Raji (cell line): ENCODE data around the gene TUBG2.

ENCODE experiments used
- POLR2A ChIP-seq: IDR thresholded peaks from 2 replicates; pipeline ENCODE4 v1.6.1; 2011; ENCODE audit warnings: low read depth, low read length, control low read depth; ENCODE audit not compliant: insufficient read depth

Gene TUBG2

DNA sequence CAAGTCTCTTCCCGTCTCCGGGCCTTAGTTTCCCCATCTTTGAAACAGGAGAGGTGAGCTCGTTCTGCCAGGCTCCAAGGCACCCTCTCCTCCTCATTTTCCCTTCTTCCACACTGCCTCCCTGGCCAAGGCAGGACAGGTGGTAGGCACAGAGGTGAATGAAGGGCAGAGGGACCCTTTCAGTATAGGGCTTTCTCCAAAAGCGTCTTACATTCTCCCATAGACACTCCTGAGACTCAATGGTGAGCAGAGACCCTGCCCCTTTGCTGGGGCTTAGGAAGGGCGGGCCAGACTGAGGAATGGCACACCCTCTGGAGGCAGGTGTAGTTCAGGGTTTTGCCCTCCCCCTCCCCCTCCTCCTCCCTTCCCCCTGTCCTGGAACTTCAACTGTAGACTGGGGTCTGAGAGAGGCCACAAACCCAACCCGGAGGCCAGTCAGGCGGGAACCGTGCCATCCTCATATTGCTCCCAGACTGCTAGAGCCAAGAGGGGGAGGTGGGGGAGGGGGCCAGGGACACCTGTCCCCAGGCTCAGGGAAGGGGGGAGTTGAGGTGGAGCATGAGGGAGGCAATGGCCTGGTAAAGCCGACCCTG is 15.8 kb downstream of the TUBG2 start:
- TF ChIP-seq POLR2A: no peak

DNA sequence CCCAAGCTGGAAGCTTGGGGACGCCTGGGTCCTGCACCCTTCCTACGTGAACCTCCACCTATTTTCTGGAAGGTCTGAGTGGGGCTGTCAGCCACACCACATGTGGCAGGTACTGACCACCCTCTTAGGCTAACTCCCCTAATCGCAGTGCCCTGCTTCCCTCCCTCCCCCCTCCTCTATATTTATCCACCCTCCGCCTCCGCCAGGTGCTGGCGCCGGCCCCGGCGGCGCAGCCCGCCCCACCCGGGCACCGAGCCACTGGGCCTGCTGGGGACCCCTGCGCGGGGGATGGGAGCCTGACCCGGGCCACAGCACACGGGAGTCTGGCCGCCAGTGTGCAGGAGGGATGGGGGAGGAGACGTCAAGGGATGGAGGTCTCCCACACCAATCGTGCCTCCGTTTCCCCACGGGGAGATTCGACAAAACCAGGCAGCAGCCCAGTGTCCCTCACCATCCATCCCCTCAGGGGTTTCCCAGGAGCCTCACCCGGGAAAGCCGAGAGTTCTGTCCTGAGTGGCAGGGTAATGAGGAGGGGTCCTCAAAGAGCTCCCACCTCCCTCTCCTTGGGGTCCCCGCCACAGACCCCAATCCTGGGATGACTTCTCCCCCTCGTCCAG is 16.4 kb downstream of the TUBG2 start:
- no peak for TF ChIP-seq POLR2A

DNA sequence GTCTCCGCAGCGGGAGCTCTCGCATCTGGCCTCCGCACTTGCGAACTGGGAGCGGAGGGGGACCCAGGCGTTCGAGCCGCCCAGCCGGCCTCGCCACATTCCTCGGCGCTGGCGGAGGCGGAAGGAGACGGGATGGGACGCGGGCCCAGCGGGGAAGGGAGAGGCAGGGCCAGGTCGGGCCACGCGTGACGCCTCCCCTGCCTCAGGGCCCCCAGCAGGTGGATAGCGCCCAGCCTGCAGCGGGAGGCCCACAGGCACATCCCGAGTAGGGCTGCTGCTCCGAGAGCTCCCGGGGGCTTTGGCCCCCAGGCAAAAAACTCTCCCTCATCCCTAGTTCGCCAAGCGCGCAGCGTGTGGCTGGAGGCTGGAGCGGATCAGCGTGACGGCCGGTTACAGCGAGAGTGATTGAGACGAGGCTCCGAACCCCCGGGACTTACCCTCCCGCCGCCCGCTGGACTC is 16.9 kb downstream of the TUBG2 start:
- no peak for TF ChIP-seq POLR2A

DNA sequence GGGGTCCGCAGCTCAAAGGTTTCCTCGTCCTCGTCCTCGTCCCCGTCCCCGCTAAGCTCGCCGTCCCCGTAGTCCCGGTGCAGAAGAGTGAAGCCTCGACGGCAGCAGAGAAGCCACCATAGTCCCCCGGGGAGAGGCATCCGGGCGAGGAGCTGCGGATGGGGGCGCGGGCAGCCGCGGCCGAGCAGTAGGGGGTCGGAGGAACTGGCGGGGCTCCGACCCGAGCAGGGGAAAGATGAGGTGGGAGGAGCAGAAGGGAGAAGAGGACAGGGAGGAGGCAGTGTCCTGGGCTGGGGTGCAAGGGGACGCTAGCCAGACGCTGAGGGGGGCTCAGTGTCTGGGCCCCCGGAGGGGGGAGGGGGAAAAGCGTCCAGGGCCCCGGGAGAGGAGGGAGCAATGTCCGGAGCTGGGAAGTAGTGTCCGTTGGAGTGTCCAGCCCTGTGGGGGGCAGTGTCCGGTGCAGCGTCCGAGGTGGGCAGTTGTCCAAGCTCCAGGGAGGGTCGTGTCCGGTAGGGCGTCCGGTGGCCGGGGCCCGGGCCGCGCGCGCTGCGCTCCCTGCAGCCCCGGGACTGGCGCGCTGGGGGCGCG is 17.4 kb downstream of the TUBG2 start, which contains the start of gene PLEKHH3:
Gene PLEKHH3, minus strand, starts transcription at position 571 of the 588 bp plus-strand sequence. Its CDS starts 431 bp downstream, at position 140.
- peak; percentile 61 for TF ChIP-seq POLR2A

DNA sequence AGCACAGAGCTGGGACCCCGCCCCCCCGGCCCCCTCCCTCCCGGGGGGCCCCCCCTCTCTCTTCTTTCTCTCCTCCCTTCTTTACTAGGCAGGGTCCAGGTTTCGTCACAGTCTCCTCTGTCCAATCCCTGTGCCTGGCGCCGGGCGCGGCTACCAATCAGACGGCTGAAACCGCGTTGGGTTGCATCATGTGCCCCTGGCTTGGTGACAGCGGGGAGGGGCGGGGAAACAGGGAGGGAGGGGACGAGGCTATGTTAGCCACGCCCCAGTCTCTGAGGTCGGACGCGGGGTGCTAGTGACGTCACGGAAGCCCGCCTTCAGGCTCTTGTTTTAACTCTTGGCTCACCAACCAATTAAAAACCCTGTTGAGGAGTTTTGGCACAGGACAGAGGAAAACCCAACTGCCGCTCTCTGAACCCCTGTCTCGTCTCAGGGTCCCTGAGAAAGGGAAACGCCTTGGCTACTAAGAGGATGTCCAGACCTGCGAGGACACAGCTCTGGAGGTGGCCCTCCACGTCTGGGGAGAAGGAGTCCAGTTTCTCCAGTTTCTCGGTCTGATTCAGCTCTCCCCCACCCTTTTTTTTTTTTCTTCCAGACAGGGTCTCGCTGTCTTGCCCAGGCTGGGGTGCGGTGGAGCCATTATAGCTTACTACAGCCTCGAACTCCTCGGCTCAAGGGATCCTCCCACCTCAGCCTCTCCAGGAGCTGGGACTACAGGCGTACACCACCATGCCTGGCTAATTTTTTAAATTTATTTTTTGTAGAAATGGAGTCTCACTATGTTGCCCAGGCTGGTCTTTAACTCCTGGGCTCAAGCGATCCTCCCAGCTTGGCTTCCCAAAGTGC is 18.2 kb downstream of the TUBG2 start:
- TF ChIP-seq POLR2A: no peak

DNA sequence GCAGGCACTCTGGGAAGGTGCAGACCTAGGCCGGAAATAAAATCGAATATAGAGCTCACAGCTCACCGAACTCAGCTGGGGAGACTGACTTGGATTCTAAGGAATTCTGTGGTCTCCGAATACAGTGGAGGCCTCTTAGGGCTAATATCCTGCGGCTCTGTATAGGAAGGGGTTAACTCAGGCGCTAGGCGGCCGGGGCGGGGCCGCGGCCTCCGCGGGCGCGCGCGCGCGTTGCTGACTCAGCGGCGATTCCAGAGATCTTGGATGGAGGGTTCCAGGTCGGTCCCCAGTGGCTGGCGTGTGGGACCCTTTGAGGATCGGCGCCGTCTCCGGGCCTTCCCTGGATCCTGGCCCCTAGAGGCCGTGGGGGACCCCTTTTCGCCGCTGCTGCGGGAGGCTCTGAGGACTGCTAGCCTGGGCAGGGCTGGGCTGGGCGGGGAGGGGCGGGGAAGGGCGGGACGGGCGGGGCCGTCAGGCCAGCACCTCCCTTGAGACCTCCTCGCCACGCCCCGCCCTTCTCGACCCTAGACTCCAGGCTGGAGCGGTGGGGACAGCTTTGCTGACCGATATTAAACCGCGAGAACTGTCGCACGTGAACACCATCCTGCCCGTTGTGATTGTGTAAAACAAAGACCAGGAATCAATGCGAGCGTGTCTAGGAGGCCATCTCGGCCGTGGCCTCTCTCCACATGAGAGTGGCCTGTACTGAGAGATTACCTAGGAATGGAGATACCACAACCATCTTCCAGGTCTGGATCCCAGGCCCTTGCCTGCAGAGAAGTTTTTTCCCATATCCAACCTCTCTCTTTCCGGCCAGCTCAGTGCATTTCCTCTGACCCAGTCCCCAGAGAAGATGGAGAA is 19.1 kb downstream of the TUBG2 start:
- peak; percentile 74 for TF ChIP-seq POLR2A

DNA sequence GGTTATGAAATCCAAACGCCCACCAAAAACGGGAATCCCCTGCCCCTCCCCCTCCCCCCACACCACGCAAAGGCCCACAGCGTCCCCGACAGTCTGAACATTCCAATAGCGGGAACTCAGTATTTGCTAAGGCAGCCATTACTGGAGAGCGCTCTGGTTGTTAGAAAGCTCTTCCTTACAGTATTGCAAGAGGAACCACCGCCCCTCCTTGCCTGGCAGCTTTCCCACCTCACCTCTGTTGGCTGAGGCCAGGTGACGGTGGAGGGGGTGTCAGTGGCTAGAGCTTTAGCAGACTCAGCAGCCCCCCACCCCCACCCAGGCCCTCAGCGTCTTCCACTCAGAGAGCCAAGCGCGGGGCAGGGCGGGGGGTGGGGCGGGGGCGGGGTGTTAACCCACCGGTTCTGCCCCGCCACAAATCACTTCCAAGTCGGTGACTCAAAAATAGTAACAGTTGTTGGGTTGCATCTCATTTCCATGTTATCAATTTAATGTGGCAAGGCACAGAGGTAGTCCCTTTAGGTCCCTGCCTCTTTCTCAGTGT is 19.9 kb downstream of the TUBG2 start:
- 0 out of 2 replicates have a peak, but pooled peaks have one; percentile 18 for TF ChIP-seq POLR2A

DNA sequence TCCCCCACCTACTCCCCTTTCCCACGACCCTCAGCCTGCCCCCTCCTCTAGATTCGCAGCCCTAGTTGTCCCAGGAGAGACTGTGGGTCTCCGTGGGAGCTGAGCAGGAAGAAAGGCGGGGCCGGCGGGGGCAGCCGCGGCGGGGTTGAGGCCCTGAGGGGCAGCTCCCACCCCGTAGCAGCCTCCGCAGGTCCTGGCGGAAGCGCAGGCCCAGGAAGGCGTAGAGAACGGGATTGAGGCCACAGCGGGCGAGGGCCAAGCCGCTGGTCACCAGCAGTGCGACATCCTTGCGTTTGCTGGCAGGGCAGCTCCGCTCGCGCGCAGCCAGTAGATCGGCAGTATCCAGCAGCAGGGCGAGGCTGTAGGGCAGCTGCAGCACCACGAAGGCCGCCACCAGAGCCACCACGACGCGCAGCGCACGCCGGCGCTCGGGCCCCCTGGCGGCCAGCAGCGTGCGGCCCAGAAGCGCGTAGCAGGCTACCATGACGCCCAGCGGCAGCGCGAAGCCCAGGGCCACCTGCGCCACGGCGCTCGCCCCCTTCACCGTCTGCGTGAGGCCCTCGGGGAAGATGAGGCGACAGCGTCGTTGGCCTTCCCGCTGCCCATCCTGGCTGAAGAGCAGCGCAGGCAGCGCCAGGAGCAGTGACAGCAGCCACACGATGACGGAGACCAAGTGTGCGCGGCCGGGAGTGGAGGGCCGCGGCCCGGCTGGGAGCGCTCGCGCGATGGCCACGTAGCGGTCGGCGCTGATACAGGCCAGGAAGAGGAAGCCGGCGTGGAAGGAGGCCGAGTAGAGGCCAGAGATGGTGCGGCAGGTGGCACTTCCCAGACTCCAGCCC is 20.6 kb downstream of the TUBG2 start:
- TF ChIP-seq POLR2A: no peak

DNA sequence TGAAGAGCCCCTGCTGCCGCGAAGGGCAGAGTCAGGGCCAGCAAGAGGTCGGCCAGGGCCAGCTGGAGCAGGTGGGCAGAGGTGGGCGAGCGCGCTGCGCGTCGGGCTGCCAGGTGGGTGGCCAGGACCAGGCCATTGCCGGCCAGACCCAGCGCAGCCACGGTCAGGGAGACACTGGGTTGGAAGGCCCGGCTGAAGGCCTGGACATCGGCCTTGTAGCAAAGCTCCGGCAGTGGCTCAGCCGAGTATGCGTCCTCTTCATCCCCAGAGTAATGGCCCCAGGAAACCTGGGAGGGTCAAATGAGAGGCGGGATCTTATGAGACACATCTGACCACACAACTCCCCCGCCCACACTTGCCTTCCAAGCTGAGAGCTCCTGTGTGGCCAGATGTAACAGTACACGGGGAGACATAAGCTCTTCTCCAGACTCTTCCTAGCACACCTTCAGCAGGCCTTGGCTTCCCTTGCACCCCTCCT is 21.3 kb downstream of the TUBG2 start:
- TF ChIP-seq POLR2A: no peak

DNA sequence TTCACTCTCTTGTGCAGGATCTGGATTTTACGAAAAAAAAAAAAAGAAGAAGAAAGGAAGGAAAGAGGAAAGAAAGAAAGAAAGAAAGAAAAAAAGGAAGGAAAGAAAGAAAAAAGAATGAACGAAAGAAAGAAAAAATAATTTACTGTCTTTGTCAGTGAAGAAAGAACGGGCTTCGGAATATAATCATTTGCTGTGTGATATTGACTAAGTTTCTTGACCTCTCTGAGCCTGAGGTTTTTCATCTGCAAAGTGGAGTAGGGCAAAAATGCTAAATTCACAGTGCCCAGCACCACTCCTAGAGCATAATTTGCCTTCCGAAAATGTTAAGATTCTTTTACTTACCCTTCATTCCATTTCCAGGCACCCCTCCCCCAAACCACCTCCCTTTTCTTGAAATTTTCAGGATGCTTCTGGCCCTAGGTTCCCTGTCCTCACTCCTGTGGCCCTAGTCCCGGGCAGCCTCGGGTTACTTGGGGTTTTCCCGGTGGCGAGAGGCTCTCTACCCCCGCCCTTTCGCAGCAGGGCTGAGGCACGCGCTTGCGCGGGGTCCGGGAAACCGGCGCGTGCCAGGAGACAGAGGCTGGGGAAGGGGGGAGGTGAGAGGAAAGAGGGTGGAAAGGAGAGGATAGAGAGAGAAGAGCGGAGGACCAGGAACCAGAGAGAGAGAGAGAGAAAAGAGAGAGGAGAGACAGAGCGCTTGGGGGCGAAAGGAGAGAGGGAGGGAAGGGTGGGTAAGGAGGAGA is 23.1 kb downstream of the TUBG2 start, which contains the start of gene CNTNAP1:
Gene CNTNAP1, plus strand, starts transcription at position 556 of the 746 bp plus-strand sequence. CDS start 299 bp downstream, outside the sequence.
- no peak for TF ChIP-seq POLR2A

DNA sequence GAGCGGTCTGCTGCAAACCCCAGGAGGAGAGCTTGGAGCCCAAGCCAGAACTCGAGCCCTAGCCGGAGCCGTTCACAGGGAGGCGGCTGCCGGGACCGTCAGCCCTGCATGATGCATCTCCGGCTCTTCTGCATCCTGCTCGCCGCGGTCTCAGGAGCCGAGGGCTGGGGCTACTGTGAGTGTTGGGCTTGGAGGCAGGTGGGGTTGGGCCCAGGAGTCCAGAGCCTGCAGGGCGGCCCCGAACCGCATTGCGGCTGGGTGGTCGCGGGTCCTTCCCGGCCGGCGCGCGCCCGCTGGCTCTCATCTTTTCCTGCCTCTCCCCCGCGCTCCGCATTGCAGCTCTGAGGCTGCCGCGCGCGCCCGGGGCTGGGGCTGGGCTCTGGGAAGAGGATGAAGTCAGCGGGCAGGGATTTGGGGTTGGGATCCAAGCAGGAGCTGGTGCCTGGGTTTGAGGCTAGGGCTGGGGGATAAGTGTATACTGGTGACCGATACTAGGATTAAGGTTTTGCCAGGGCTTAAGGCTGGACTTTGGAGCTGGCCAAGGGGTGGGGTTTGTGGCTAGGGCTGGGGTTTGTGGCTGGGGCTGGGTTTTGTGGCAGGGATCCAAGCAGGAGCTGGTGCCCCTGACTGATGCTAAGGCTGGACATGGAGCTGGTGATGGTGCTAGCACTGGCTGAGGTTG is 23.8 kb downstream of the TUBG2 start:
- no peak for TF ChIP-seq POLR2A
